Rectal smooth muscle tissue (tissue), 1 donor: ENCODE data around the gene MKRN1.
A peak's percentile ranks its signal among the peaks of the same experiment; 100 is the strongest.
"Not testable (repeated sequence)": the region's sequence is repeated elsewhere in the genome, so short reads cannot be mapped to it uniquely, and the experiment has no call there.

Experiments used
- H3K27ac ChIP-seq: one replicate; pipeline ENCODE4 v1.7.0; 2013; ENCODE audit warnings: low read depth, low read length, inconsistent platforms
- H3K27me3 ChIP-seq: one replicate; pipeline ENCODE4 v1.7.0; 2013; ENCODE audit warnings: low read length; ENCODE audit not compliant: control insufficient read depth, insufficient read depth
- H3K36me3 ChIP-seq: one replicate; pipeline ENCODE4 v1.7.0; 2013; ENCODE audit warnings: low read length; ENCODE audit not compliant: control insufficient read depth, insufficient read depth
- H3K4me1 ChIP-seq: one replicate; pipeline ENCODE4 v1.7.0; 2013; ENCODE audit warnings: low read length; ENCODE audit not compliant: control insufficient read depth, insufficient read depth
- H3K4me3 ChIP-seq: one replicate; pipeline ENCODE4 v1.7.0; 2013; ENCODE audit warnings: low read length
- H3K9ac ChIP-seq: one replicate; pipeline ENCODE4 v1.7.0; 2013; ENCODE audit warnings: low read length

MKRN1 gene

GRCh38 chr7:140417456-140418155 is 61.7 kb downstream of the MKRN1 start:
- H3K27me3 ChIP-seq: no peaks in the 10 kb centered on the region
- H3K4me3 ChIP-seq: no peak overlapping the region
- H3K36me3 ChIP-seq: no peaks in the 10 kb centered on the region
- no peaks in the 10 kb centered on the region for H3K4me1 ChIP-seq
- no peak overlapping the region for H3K9ac ChIP-seq
- H3K27ac ChIP-seq: no peak overlapping the region

- H3K27ac ChIP-seq: no peak overlapping the region
- H3K4me1 ChIP-seq: no peaks in the 10 kb centered on the region
- H3K36me3 ChIP-seq: no peaks in the 10 kb centered on the region
- no peak overlapping the region for H3K4me3 ChIP-seq
- H3K9ac ChIP-seq: no peak overlapping the region
- H3K27me3 ChIP-seq: no peaks in the 10 kb centered on the region
These were observed 62.7 kb downstream of the MKRN1 start for GRCh38 chr7:140416560-140416959.

- H3K4me1 ChIP-seq, H3K9ac ChIP-seq, H3K4me3 ChIP-seq, H3K27ac ChIP-seq, H3K27me3 ChIP-seq, H3K36me3 ChIP-seq: not testable (repeated sequence)
These were observed 63.5 kb downstream of the MKRN1 start for GRCh38 chr7:140415816-140416215.

GRCh38 chr7:140415361-140415760 is 63.9 kb downstream of the MKRN1 start:
- Histone ChIP-seq H3K27ac (no peak overlapping the region), H3K36me3 (no peaks in the 10 kb centered on the region), H3K4me3 (no peak overlapping the region), H3K9ac (no peak overlapping the region), H3K4me1 (no peaks in the 10 kb centered on the region), H3K27me3 (no peaks in the 10 kb centered on the region)

- H3K4me3 ChIP-seq: peak overlapping the region; percentile 32
- H3K27ac ChIP-seq: no peak overlapping the region
These were observed 74.7 kb downstream of the MKRN1 start for GRCh38 chr7:140404565-140405065.

GRCh38 chr7:140403878-140404564 is 75.3 kb downstream of the MKRN1 start, which contains the start of gene RAB19:
RAB19 (plus strand) TSS chr7:140404058; CDS start chr7:140407647, 3,589 bp downstream.
- Histone ChIP-seq H3K36me3 (peaks cover 3% of the 10 kb centered on the region), H3K9ac (no peak within 1 kb of the TSS), H3K27ac (no peak within 1 kb of the TSS), H3K27me3 (no peaks in the 10 kb centered on the region), H3K4me3 (peak within 1 kb of the TSS; percentile 32), H3K4me1 (no peaks in the 10 kb centered on the region)

More at GRCh38 chr7:140404565-140405065, 74.7 kb downstream of the MKRN1 start:
- peaks cover 3% of the 10 kb centered on the region for H3K36me3 ChIP-seq
- H3K4me1 ChIP-seq: no peaks in the 10 kb centered on the region
- H3K27me3 ChIP-seq: no peaks in the 10 kb centered on the region
- H3K9ac ChIP-seq: no peak overlapping the region
